ENCODE data around the gene CAMKMT. TPM values are rescaled to one million over a fixed set of nuclear protein-coding genes. Genes with fewer than 3 reads are reported as not detected.
A peak's percentile ranks its signal among the peaks of the same experiment; 100 is the strongest.

CAMKMT gene
- total RNA-seq, 1 experiment from 2014 or later, result 17.4 TPM

DNA sequence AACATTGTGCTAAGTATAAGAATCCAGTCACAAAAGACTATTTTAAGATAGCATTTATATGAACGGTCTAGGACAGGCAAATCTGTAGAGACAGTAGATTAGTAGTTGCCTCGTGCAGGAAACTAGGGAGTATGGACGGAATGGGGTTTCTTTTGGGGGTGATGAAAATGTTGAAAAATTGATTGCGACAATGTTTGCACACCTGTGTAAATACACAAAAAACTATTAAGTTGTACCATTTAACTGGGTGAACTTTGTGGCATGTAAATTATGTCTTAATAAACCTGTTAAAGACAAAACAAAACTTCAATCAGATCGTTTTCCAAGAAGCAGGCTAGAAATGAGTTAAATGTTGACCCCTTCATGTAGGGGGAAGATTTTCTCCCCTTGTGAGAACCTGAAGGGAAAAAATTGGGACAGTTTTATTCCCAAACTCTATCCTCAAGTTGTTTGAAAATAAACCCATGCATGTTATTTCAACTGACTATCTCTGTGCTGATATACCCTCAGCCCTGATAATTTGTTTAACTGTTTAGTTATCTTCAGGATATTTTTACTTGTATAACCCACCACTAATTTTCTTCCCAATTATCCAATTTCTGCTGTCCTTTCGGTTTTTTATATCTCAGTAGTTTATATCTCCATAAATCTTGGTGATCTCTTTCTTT, 87.2 kb downstream of the CAMKMT start:
- Mint-ChIP-seq H3K27ac (peak overlapping the region in 1 of 3 experiments; percentile 84; a peak in 1 of 7 replicates), H3K4me3 (no peak overlapping the region), H3K4me1 (peaks cover 11 to 21% of the 10 kb centered on the region in 2 experiments; a peak in 3 of 4 replicates), H3K36me3 (ENCODE audit: insufficient read depth in 1 of 3, low read depth in 3 of 3) (peaks cover 20 to 25% (median 22%) of the 10 kb centered on the region in 3 experiments; a peak in 6 of 7 replicates), H3K9me3 (peaks cover 3 to 14% of the 10 kb centered on the region in 2 experiments; a peak in 4 of 5 replicates), H3K27me3 (ENCODE audit: low read depth) (no peaks in the 10 kb centered on the region)
- no peaks in the 10 kb centered on the region for H3K23me2 ChIP-seq (ENCODE audit: insufficient read length, low read depth, low read length, poor library complexity, severe bottlenecking)
- H3K18ac ChIP-seq (ENCODE audit: insufficient read length, low read depth, low read length), result no peak overlapping the region
- no peak overlapping the region for H3K4ac ChIP-seq (ENCODE audit: low read depth, low read length)
- TF ChIP-seq, protein P1, sequence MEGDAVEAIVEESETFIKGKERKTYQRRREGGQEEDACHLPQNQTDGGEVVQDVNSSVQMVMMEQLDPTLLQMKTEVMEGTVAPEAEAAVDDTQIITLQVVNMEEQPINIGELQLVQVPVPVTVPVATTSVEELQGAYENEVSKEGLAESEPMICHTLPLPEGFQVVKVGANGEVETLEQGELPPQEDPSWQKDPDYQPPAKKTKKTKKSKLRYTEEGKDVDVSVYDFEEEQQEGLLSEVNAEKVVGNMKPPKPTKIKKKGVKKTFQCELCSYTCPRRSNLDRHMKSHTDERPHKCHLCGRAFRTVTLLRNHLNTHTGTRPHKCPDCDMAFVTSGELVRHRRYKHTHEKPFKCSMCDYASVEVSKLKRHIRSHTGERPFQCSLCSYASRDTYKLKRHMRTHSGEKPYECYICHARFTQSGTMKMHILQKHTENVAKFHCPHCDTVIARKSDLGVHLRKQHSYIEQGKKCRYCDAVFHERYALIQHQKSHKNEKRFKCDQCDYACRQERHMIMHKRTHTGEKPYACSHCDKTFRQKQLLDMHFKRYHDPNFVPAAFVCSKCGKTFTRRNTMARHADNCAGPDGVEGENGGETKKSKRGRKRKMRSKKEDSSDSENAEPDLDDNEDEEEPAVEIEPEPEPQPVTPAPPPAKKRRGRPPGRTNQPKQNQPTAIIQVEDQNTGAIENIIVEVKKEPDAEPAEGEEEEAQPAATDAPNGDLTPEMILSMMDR (conservative IDR thresholded peaks at IDR 0.05), result no peak
- H3K14ac ChIP-seq (ENCODE audit: insufficient read depth, low read length), result no peak overlapping the region
- no peak overlapping the region for H2BK20ac ChIP-seq (ENCODE audit: low read depth, low read length, poor library complexity, severe bottlenecking)
- H3K4me2 ChIP-seq (ENCODE audit: insufficient read depth, insufficient read length, low read length), result no peak overlapping the region
- no peak overlapping the region for H4K8ac ChIP-seq (replicated peaks; ENCODE audit: insufficient read length, low read depth, low read length)
- no CpG with 5 or more reads among the region's 6 CpGs for WGBS (ENCODE audit: extremely low coverage, insufficient read length, low lambda C conversion rate)
- H3K79me1 ChIP-seq (ENCODE audit: insufficient read depth, low read depth, low read length, poor library complexity, severe bottlenecking), result no peaks in the 10 kb centered on the region
- no peak overlapping the region for H4K91ac ChIP-seq (ENCODE audit: insufficient read length, low read depth, low read length)
- no peak overlapping the region for H2AFZ ChIP-seq (ENCODE audit: low read length)
- H3K79me2 ChIP-seq (ENCODE audit: insufficient read depth, low read length), result no peaks in the 10 kb centered on the region; the same call in 1 of the 2 replicates
- no peak overlapping the region for H2BK15ac ChIP-seq (ENCODE audit: low read depth, low read length)
- no peak overlapping the region for H3T11ph ChIP-seq (ENCODE audit: low read length)
- H4K5ac ChIP-seq (ENCODE audit: insufficient read length, low read depth, low read length), result no peak overlapping the region
- H2BK12ac ChIP-seq (ENCODE audit: insufficient read length, low read depth, low read length), result no peak overlapping the region
- no peaks in the 10 kb centered on the region; the same call in 1 of the 2 replicates for H3K4me1 ChIP-seq (ENCODE audit: insufficient read depth, low read length)
- no peak overlapping the region for H3K56ac ChIP-seq (ENCODE audit: insufficient read length, low read depth, low read length)
- H2AK5ac ChIP-seq (ENCODE audit: insufficient read length, low read length), result no peak overlapping the region
- no peak for DNase-seq
- no peaks in the 10 kb centered on the region for H4K20me1 ChIP-seq (ENCODE audit: control insufficient read depth, insufficient read depth, insufficient read length)
- no peaks in the 10 kb centered on the region for H3K9me3 ChIP-seq (ENCODE audit: control insufficient read depth, low read depth, low read length)
- no peaks in the 10 kb centered on the region for H3K27me3 ChIP-seq (ENCODE audit: insufficient read depth, low read length)
- H3K9ac ChIP-seq (ENCODE audit: extremely low read depth, insufficient read length, low read length), result no peak overlapping the region
- H3K23ac ChIP-seq (ENCODE audit: insufficient read length, low read depth, low read length), result no peak overlapping the region
- no peak overlapping the region for H2BK5ac ChIP-seq (ENCODE audit: insufficient read length, low read length)
- H3K27ac ChIP-seq (ENCODE audit: insufficient read length, low read depth, low read length), result no peak overlapping the region
- no peak overlapping the region for H2BK120ac ChIP-seq (ENCODE audit: low read depth, low read length, poor library complexity, severe bottlenecking)

Measured in H9 (cell line).